GM19035 (cell line): ENCODE data around the gene MOSMO.
"Not testable (repeated sequence)": the region's sequence is repeated elsewhere in the genome, so short reads cannot be mapped to it uniquely, and the experiment has no call there.

ENCODE experiments used
- ATAC-seq: cut with Tn5 transposase; IDR thresholded peaks from one replicate; pipeline ENCODE4 v1.9.1; 2021; ENCODE audit not compliant: unreplicated experiment

Gene MOSMO

DNA sequence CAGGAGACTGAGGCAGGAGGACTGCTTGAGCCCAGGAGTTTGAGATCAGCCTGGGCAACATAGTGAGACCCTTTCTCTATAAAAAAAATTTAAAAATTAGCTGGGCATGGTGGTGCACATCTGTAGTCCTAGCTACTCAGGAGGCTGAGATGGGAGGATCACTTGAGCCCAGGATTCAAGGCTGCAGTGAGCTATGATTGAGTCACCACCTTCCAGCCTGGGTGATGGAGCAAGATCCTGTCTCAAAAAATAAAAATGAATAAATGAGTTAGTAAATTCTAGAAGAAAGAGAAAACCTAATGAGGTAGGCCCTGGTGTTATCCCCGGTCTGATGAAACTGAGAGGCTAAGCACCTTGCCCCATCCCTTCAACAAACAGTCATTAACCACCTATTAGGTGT lies 5.9 kb upstream of the MOSMO start:
- not testable (repeated sequence) for ATAC-seq

DNA sequence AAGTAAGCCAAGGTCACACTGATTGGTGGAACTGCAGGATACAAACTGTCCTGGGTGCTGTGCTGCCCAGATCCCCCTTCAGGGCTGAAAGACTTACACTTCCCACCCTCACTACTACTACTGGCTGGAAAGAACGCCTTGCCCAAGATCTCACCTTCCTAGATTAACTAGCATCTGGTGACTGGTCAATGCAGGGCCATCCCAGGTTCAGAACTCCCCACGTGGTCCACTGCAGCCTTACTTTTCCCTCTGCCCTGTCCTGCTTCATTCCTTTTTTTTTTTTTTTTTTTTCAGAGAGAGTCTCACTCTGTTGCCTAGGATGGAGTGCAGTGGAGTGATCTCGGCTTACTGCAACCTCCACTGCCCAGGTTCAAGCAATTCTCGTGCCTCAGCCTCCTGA lies 4.7 kb upstream of the MOSMO start:
- ATAC-seq = no peak

DNA sequence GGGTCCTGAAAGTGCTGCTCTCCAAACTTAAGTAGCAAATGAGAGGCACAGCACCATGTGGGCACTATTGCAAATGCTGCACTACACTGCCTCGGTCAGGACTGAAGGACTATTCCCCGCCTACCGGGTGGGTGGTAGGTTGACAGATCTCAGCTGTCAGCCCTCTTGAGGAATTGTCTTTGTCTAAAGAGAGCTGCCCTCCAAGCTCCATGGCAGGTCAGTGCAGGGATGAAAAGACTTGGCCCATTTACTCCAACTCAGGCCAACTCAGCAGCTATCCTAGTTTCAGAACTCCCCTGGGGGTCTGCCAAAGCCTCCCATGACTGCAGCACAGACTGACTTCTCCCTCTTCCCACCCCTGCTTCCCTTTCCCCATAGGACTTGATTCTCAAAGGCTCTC lies 3.6 kb upstream of the MOSMO start:
- ATAC-seq = no peak

DNA sequence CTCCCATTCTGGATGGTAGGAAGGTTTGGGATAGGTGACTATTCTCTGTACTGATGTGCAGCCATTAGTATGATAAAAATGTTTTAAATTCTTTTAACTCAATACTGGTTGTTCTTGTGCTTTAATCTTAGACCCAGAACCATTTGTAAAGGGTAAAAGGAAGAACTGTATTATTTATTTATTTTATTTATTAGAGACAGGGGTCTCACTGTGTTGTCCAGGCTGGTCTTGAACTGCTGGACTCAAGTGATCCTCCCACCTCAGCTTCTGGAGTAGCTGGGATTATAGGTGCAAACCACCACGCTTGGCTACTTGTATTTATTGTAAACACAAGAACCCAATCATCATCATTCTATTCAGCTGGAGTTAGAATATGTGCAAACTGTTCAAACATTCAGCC lies 2.2 kb upstream of the MOSMO start:
- no peak for ATAC-seq

DNA sequence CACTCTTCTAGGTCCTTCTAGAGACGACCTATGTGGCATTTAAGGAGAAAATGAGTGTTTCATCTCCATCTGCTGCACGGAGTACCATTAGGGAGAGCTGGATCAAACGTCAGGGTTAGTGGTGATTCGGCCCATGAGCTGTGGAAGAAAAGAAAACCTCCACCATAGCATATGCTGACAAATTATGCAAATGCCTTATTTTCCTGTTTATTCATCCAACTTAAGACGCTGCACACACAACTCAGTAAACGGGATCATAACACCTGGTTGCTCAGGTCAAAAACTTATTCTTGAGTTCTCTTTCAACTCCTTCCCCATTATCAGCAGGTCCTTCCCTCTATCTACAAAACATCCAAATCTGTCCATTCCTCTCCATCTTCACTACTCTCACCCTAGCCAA lies 1.3 kb upstream of the MOSMO start:
- no peak for ATAC-seq

DNA sequence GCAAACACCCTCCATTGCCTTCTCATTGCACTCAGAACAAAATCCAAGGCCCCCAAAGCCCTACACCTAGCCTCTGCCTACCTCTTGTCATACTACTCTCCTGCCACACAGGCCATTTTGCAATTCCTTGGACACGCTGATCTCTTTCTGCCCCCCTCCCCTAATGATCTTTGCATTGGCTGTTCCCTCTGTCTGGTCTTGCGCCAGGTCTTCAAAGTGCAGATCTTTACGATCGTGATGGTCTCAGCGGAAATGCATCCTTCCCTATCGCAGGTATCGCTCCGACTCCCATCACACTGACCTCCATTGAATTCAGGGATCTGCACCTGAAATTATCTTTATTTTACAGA lies 777 bp upstream of the MOSMO start:
- ATAC-seq = no peak

DNA sequence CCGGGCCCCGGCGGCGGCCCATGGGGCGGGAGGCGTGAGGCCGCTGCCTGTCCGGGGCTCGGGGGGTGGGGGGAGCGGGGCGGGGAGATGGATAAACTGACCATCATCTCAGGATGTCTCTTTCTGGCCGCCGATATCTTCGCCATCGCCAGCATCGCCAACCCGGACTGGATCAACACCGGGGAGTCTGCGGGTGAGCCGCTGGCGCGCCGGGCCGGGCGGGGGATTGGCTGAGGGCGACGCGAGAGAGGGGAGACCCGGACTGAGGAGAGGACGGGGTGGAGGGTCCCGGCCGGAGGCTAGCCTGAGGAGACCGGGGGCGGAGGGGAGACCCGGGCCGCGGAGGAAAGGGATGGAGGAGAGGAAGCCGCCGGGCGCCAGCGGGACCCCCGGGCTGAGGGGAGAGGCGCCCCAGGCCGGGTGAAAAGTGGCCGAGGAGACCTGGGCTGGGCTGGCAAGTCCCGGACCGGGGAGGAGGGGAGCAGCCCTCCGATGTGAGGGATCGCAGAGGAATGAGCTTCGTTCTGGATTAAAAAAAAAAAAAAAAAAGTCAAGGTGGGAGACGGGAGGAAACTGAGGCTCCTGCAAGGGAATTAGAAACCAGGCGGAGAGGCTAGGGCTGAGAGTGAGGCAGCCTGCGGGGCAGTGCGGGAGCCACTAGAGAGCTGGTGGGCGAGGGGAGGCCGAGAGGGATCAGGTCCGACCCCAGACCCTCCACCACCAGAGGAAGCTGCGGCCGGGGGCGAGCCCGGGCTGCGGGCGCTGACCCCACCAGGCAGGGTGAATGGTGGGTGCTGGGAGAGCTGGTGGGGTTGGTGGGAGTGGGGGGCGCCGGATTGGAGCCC lies 526 bp downstream of the MOSMO start:
- ATAC-seq = peak; percentile 29

DNA sequence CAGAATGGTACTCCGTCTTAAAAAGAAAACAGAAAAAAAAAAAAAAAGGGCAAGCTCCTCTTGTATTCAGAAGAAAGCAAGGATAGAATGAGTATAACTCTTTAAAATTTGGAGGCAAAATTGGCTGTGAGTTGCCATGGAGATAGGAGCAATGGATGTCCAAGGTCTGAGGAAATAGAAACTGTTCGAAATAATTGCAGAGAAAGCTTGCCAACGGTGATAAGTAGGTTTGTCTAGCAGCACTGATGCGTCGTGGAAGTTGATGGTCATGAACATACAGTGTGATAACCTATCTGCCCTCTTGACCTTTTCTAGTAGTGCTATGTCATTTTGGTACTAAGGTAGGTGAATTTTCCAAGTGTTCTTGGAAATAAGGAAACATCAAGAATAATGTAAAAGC lies 3.0 kb downstream of the MOSMO start:
- no peak for ATAC-seq

DNA sequence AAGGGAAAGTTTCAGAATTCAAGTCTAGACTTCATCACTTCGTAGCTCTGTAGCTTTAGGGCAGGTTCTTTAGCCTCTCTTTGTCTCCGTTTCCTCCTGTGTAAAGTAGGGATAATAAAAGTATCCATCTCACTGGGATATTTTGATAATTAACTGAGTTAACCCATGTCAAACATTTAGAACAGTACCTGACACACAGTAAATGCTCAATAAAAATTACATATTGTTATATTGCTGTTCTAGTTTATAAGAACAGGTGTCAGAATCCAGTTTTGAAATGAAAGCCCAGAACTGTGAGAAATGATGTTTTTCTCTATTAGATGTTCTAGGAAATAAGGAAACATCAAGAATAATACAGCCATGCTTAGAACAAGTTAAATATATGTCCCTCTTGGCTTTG lies 4.3 kb downstream of the MOSMO start:
- no peak for ATAC-seq

DNA sequence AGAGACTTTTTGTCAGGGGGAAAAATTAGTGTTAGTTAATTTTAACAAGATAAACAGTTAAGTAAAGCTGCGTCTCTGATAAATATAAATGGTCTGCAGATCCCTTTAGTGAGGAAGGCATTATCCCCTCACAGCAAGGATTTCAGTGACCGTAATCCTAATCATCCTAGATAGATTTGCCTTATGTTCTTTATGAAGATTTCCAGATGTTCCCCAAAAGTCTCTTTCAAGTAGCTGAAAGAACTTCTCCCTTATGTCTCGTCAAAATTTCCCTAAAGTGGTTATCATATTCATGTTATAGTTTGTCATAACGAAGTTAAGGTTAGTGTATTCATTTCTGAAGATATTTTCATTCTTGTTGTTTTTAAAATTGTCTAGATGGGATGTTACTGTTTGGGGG lies 5.6 kb downstream of the MOSMO start:
- ATAC-seq = no peak

DNA sequence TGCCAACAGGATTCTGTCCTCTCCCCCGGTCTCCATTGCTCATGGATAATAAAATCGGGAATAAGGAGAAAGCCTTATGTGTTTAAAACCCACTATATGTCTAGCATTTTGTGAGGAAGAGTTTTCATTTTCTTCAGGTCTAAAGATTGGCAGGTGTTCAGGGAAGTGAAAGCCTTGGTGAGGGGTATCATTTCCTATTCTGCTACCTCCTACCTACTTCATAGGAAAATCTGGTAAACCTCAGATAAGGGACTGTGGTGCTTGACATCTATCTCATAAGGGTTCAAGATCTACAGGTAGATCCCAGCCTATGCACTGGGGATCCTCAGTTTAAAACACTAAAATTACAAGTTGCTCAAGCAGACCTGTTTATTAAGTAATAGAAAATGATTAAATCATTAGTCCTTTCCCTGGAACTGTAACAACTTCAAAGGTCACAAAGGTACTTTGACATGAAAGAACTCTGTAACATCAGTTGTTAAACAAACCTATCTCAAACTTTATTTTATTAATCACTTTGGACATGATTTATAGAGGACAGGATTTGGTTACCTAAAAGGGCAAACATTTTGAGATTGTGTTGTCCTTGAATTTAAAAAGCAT lies 6.5 kb downstream of the MOSMO start:
- no peak for ATAC-seq

DNA sequence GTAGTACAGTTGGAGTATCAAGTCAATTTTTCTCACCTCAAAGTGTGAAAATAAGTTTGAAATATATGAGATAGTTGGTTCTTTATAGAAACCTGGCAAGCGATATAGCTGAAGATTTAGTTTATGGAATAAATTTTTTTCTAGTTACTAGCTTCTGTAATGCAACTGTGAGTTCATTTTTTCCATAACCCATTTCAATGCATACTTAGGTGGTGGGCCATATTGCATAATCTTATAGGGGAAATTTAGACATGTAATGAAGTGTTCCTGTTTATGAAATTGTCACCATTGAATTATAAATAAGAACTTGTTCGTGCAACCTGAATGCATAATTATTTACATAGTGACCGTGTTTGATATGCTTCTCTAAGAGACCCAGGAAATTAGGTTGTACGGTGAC lies 9.0 kb downstream of the MOSMO start:
- ATAC-seq = no peak

DNA sequence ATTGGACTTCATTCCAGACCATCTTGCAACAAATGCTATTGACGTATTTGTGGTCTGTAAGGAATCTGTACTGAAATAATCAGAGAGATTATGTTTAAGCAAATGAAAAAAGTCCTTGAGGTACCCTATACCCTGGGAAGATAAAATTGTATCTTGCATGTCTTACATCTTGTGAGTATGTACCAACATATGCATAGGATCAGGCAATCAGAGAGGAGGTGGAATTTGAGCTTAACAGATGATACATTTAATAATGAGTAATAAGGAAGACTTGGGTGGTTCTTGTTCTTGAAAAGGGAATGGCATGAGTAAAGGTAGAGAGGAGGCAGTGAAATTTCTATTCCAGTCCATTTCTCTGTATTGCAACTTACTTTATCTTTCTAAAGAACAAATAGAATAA lies 10.6 kb downstream of the MOSMO start:
- ATAC-seq = no peak

DNA sequence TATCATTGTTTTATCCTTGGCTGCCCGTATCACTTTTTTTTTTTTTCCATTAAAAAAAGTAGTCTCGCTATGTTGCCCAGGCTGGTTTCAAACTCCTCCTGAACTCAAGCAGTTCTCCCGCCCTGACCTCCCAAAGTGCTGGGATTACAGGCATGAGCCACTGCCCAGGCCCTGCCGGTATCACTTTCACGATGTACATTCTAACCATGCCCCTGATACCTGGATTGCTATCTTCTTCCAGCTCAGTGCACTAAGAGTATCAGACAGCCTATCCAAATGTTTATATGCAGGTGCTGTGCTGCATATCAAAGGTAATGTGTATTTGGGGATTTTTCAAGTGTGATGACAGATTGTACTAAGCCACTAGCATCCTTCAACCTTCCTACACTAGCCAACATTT lies 14.2 kb downstream of the MOSMO start:
- ATAC-seq = no peak

DNA sequence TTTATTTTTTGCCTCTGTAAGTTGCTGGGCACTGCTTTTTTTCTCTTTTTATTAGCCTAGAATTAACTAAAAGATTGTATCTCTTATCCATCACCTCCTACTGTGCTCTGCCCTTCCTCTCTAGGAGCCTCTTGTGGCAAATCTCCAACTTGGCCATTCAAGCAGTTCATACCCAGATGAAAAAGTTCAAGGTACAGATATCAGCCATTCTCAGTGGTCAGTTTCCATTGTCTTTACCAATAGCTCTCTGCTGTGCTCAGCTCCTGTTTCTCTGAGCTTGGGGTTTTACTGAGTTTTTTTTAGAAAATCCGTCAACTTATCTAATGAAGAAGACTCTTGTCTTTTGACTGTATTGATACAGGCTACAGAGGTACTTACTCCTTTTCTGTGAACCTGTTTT lies 15.6 kb downstream of the MOSMO start:
- ATAC-seq = no peak

DNA sequence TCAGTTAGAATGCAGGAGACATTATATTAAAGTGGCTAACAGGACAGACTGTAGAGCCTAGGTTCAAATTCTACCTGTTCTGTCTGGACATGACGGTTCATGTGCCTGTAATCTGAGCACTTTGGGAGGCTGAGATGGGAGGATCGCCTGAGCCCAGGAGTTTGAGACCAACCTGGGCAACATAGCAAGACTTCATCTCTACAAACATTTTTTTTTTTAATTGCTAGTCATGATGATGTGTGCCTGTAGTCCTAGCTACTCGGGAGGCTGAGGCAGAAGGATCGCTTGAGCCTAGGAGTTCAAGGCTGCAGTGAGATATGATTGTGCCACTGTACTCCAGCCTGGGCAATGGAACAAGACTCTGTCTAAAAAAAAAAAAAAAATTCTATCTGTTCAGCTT lies 16.9 kb downstream of the MOSMO start:
- ATAC-seq = not testable (repeated sequence)

DNA sequence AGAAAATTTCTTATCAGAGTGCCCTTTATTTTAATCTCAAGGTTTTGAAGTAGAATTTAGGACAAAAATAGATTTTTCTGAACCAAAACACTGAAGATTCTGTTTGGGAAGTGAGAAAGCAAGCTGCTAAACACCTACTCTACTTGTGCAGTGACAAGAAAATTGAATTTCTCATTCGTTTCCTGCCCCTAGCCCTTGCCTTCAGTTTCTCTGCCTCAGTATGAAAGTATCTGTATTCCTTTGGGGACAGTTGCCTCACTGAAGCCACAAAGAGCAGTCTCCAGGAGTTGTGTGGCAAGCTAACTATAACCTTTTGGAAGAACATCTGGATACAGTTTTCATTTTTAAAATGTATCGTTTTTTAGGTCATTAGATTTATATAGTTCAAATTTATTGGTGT lies 19.7 kb downstream of the MOSMO start:
- no peak for ATAC-seq

DNA sequence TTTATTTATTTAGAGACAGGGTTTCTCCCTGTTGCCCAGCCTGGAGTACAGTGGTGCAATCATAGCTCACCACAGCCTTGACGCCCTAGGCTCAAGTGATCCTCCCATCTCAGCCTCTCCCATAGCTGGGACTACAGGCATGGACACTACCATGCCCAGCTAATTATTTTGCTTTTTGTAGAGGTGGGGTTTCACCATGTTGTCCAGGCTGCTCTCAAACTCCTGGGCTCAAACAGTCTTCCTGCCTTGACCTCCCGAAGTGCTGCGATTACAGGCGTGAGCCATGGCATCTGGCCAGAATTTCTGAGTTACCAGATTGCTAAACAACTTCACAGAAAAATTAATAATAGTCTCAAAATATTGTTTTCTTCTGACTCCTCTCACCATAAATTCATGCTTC lies 21.7 kb downstream of the MOSMO start:
- ATAC-seq = no peak

DNA sequence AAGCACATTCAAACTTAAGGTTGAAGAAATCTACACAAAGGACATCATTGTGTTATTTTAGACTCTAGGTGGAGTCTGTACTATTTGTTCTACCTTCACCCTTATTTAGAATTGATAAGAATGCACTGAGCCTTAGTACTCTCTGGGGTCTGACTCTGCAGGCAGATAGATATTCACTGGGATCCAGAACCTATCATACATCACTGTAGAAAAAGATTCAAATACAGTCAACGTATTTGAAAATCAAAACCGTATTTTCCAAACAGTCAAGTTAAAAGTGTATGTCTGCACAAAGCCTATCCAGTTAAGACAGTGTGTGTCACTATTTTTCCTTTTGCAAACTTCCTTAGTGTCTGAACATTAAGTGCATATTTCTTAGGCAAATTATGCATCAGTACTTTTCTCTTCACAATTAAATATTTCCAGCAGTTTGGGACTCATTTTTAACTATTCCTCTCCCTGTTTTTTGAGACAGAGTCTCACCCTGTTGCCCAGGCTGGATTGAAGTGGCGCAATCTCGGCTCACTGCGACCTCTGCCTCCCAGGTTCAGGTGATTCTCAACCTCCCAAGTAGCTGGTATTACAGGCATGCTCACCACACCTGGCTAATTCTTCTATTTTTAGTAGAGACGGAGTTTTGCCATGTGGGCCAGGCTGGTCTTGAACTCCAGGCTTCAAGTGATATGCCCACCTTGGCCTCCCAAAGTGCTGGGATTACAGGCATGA lies 22.3 kb downstream of the MOSMO start:
- ATAC-seq = no peak

DNA sequence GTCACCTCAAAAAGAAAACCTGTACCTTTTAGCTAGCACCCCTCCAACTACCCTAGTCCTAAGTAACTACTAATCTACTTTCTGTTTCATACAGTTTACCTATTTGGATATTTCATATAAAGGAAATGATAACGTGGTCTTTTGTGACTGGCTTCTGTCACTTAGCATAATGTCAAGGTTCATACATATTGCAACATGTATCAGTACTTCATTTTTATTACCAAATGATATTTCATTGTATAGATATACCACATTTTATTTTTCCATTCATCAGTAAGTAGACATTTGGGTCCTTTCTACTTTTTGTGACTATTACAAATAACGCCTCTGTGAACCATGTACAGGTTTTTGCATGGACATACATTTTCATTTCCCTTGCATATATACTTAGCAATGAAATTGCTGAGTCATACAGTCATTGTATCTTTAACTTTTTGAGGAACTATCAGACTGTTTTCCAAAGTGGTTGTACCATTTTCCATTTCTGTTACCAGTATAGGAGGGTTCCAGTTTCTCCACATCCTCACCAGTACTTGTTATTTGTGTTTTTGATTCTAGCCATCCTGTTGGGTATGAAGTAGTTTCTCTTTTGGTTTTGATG lies 23.7 kb downstream of the MOSMO start:
- no peak for ATAC-seq

DNA sequence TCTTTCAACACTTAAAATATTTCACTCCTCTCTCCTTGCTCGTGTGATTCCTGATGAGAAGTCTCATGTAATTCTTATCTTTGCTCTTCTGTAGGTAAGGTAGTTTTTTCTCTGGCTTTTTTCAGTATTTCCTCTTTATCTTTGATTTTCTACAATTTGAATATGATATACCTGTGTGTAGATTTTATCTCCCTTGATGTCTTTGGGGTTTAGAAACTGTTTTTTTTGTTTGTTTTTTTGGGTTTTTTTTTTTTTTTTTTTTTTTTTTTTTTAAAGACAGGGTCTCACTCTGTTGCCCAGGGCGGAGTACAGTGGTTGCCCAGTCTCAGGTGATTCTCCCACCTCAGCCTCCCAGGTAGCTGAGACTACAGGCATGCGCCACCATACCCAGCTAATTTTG lies 26.6 kb downstream of the MOSMO start:
- no peak for ATAC-seq

DNA sequence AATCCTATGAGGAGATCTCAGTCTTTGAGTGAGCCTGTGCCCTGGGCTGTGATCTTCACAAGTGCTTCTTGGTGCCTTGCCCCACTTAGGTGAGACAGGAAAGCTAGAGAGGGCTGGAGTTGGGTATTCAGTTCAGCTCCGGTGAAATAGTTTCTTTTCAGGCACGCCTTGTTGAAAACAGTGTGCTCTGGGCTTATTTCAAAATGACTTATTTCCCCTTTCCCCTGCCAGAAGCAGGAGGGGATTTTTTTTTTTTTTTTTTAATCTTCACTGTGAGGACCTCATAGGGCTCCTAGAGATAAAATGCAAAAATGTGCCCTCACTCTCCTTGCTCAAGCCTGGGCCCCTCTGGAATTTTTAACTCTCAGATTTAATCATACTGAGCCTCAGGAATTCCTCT lies 27.2 kb downstream of the MOSMO start:
- ATAC-seq = no peak
